Heart right ventricle (tissue), 16 donors: ENCODE data around the gene PSMB9. TPM values are rescaled to one million over a fixed set of nuclear protein-coding genes. Genes with fewer than 3 reads are reported as not detected.

Source experiments
- ATAC-seq, 8 donors: fragments of 200-7000 bp; cut with Tn5 transposase; one replicate each; pipeline ENCODE4 v1.9.1; 2020; ENCODE audit warnings: mild to moderate bottlenecking in 8 of 8, moderate library complexity in 8 of 8, moderate number of reproducible peaks in 1 of 8
- DNase-seq, 2 donors: peaks; one replicate each; pipeline ENCODE4 v3.0.0-alpha.2; 2020
- H3K27ac ChIP-seq, 10 donors: fragments of 200-600 bp; sonication (generic) in 2 of 10; one replicate each; pipeline versions ENCODE4 v1.5.0 to v1.8.0; 2020 to 2022; ENCODE audit warnings: mild to moderate bottlenecking in 3 of 10
- H3K27me3 ChIP-seq, 7 donors: fragments of 200-600 bp; one replicate each; pipeline ENCODE4 v1.8.0; 2021 to 2022; ENCODE audit warnings: mild to moderate bottlenecking in 2 of 7
- H3K36me3 ChIP-seq, 9 donors: fragments of 200-600 bp; sonication (generic) in 1 of 9; one replicate each; pipeline versions ENCODE4 v1.5.0 to v1.8.0; 2020 to 2022; ENCODE audit warnings: mild to moderate bottlenecking in 2 of 9
- H3K4me1 ChIP-seq, 9 donors: fragments of 200-600 bp; sonication (generic) in 1 of 9; one replicate each; pipeline versions ENCODE4 v1.5.0 to v1.8.0; 2020 to 2022; ENCODE audit warnings: mild to moderate bottlenecking in 4 of 9
- H3K4me3 ChIP-seq, 10 donors: fragments of 200-600 bp; sonication (generic) in 2 of 10; one replicate each; pipeline versions ENCODE4 v1.5.0 to v1.8.0; 2020 to 2022; ENCODE audit warnings: mild to moderate bottlenecking in 7 of 10, moderate library complexity in 2 of 10
- H3K9me3 ChIP-seq, 11 donors: fragments of 200-600 bp in 10 of 11; sonication (generic) in 2 of 11; one replicate each; pipeline versions ENCODE4 v1.5.0 to v1.8.0; 2013 to 2022; ENCODE audit warnings: mild to moderate bottlenecking in 2 of 11, control low read depth in 1 of 11, moderate library complexity in 1 of 11
- CTCF ChIP-seq, 9 donors: fragments of 200-600 bp; sonication (generic) in 2 of 9; IDR thresholded peaks; one replicate each; pipeline versions ENCODE4 v1.5.0 to v1.8.0; 2021 to 2022; ENCODE audit warnings: antibody characterized with exemption in 9 of 9, mild to moderate bottlenecking in 5 of 9, moderate library complexity in 1 of 9
- WGBS, 2 donors: extraction: QIAGEN DNeasy Blood & Tissue Kit; methylation state at CpG; one replicate each; pipeline ENCODE4 v1.1.7; 2013; ENCODE audit warnings: inconsistent platforms in 1 of 2; 5-methylcytosine and 5-hydroxymethylcytosine counted together
- intact Hi-C, 10 donors: fragments of 100-400 bp; cut with DNase I; formaldehyde crosslinking; loops; one replicate each; pipeline versions ENCODE4 v1.11.1 to v1.14.2; 2022
- polyA plus RNA-seq, 2 donors: library from polyadenylated mRNA; stranded (reverse); fragments of 200-250 nt; gene quantifications; one replicate each; pipeline ENCODE4 v1.2.3, GENCODE V29; 2013
- total RNA-seq, 10 donors: library from RNA; stranded (reverse); fragmentation: NEBNext Ultra II Directional in 3 of 10; extraction: Animal tissue kit (Norgen Biotek cat#: 25700) in 3 of 10; gene quantifications; one replicate each; pipeline versions ENCODE4 v1.2.1 to v1.2.4, GENCODE V29; 2021 to 2023
- donor health status: Arrhythmogenic right ventricular cardiomyopathy.
- donor health status: ischemic (EF 13 %, LVEDD 7.1; RV severe dilation, severe dysfunction).
- donor health status: healthy with polysubstance abuse.
- donor health status: DM: no; HTN: yes; CAD: no.
- donor health status: DM: no; HTN: no; CAD: no.
- donor health status: ischemic (EF 25% LVEDD 6.9; RV normal size, moderate dysfunction).
- donor health status: ischemic (EF 25% LVEDD 5.7; RV mildly dilated, moderate dysfunction).
- donor health status: healthy.
- donor health status: DM: yes; HTN: yes; CAD: no.
- donor health status: Ischemic cardiomyopathy.
- donor health status: ischemic (EF 35%, LVEDD 5.7; RV mildly dilated, moderate dysfunction).
- donor health status: nonischemic (EF 11% LVEDD 7.7; RV severe dilation, severe dysfunction).
- donor health status: DM: yes; HTN: yes; CAD: no.
- donor health status: PGD.
- donor health status: ischemic (EF 29% LVEDD 5.4; RV normal size, mild dysfunction).
- donor health status: nonischemic (EF 23%, LVEDD 6.1; RV moderate dilation, normal function).

PSMB9 gene
- total and polyA plus RNA-seq, 12 donors = 10.0 to 198 (median 16.5) TPM

- 14 to 18% methylated on average over 24 of the region's 24 CpGs for WGBS, 2 donors
- Histone ChIP-seq H3K27ac (peak overlapping the region; percentile 95 to 99 (median 98)), H3K9me3 (no peaks in the 10 kb centered on the region), H3K4me3 (peak overlapping the region; percentile 67 to 99 (median 92)), H3K36me3 (peaks cover 0 to 62% (median 30%) of the 10 kb centered on the region in 9 donors), H3K4me1 (peaks cover 0 to 72% (median 28%) of the 10 kb centered on the region in 9 donors), H3K27me3 (no peaks in the 10 kb centered on the region)
- intact Hi-C loops = loop anchor here in 3 of 10 donors (1.0 to 2.0 kb wide), 3 partner anchors 10 to 16 kb away; partner anchors contain the start of genes TAP2 (in 2 of the 3) and PSMB8 (in 1 of the 3)
- ATAC-seq = peak; percentile 15 to 63 (median 44)
- peak in 1 of 2 donors; percentile 68 for DNase-seq
- TF ChIP-seq CTCF (IDR thresholded peaks at IDR 0.05) = no peak
These were observed 585 bp downstream of the PSMB9 start for GRCh38 chr6:32854376-32855178.

GRCh38 chr6:32855467-32856174, 1.6 kb downstream of the PSMB9 start:
- H3K4me3 ChIP-seq = peak overlapping the region in 6 of 10 donors; percentile 67 to 97 (median 94)
- no peaks in the 10 kb centered on the region for H3K9me3 ChIP-seq
- H3K4me1 ChIP-seq = peaks cover 0 to 64% (median 28%) of the 10 kb centered on the region in 9 donors
- intact Hi-C loops = loop anchor here in 2 of 10 donors (2.0 kb wide), 2 partner anchors 15 to 17 kb away; partner anchors contain the start of gene TAP2 (in 1 of the 2)
- TF ChIP-seq CTCF (IDR thresholded peaks at IDR 0.05) = no peak
- 79 to 90% methylated on average over 8 of the region's 8 CpGs for WGBS, 2 donors
- H3K27me3 ChIP-seq = no peaks in the 10 kb centered on the region
- peak overlapping the region in 8 of 10 donors; percentile 21 to 99 (median 98) for H3K27ac ChIP-seq
- peaks cover 0 to 62% (median 27%) of the 10 kb centered on the region in 9 donors for H3K36me3 ChIP-seq
- no peak for ATAC-seq
- no peak for DNase-seq

GRCh38 chr6:32857156-32857891, 3.3 kb downstream of the PSMB9 start:
- WGBS, 2 donors = 71 to 80% methylated on average over 14 of the region's 14 CpGs

More at GRCh38 chr6:32857156-32857891, 3.3 kb downstream of the PSMB9 start:
- intact Hi-C loops = loop anchor here in 1 of 10 donors (2.0 kb wide), 1 partner anchor 17 kb away; no protein-coding TSS in a partner anchor
- Histone ChIP-seq H3K27ac (no peak overlapping the region), H3K4me1 (peaks cover 0 to 59% (median 18%) of the 10 kb centered on the region in 9 donors), H3K9me3 (no peaks in the 10 kb centered on the region), H3K4me3 (no peak overlapping the region), H3K36me3 (peaks cover 0 to 62% (median 18%) of the 10 kb centered on the region in 9 donors), H3K27me3 (no peaks in the 10 kb centered on the region)
- no peak for TF ChIP-seq CTCF (IDR thresholded peaks at IDR 0.05)
- no peak for ATAC-seq
- no peak for DNase-seq
